NB4 (cell line): ENCODE data around the gene SLC35E4.

Source experiments
- CTCF ChIP-seq: IDR thresholded peaks from one replicate; pipeline ENCODE4 v1.5.1; 2012; ENCODE audit warnings: low read depth, low read length
- MYC ChIP-seq: IDR thresholded peaks from 2 replicates; pipeline ENCODE4 v1.6.1; 2011; ENCODE audit warnings: low read depth, low read length
- POLR2A ChIP-seq: IDR thresholded peaks from 2 replicates; pipeline ENCODE4 v1.6.1; 2011; ENCODE audit warnings: mild to moderate bottlenecking; ENCODE audit not compliant: insufficient read length; ENCODE audit errors: extremely low read depth

- TF ChIP-seq POLR2A (no peak), CTCF (no peak), MYC (no peak)
Observed at GRCh38 chr22:30614879-30615278, 20.7 kb upstream of the SLC35E4 start.
